Endothelial cell of umbilical vein (primary cell): ENCODE results near the gene FAM193A. TPM values are rescaled to one million over a fixed set of nuclear protein-coding genes. Genes with fewer than 3 reads are reported as not detected.

Experiments
- BruUV-seq: library from RNA; stranded (reverse); fragments of 400-500 nt; replicated peaks from 2 replicates; lab custom pipeline; 2021; lab: Mats Ljungman, UMichigan
- CTCF ChIA-PET: fragments of 300-600, 350-600 bp; sonication (Branson Sonifier 250); formaldehyde crosslinking; loops from one replicate; lab custom pipeline; 2021; ENCODE audit warnings: antibody characterized with exemption, inconsistent platforms; lab: Charles Lee
- POLR2A ChIA-PET: fragments of 300-600, 350-600 bp; sonication (Branson Sonifier 250); formaldehyde crosslinking; loops from one replicate; lab custom pipeline; 2021; ENCODE audit warnings: antibody characterized with exemption, inconsistent platforms; lab: Charles Lee
- DNase-seq: peaks from one replicate; pipeline ENCODE4 v3.0.0-alpha.2; 2011; ENCODE audit warnings: low read depth, low spot score
- FAIRE-seq: peaks from 2 replicates; lab custom pipeline; 2011; peaks lifted over from hg19 to GRCh38; lab: Jason Lieb, UNC
- H2AFZ ChIP-seq: 2 replicates; pipeline ENCODE4 v1.6.0; 2012; ENCODE audit warnings: low read depth, low read length, control low read depth, inconsistent platforms
- H3K27ac ChIP-seq: 2 replicates; pipeline ENCODE4 v1.5.1; 2011; ENCODE audit warnings: low read depth, mild to moderate bottlenecking, control low read depth, low read length, moderate library complexity; ENCODE audit not compliant: insufficient read depth
- H3K27me3 ChIP-seq, 2 experiments: 2 replicates each; pipeline versions ENCODE4 v1.6.0 to v1.6.1; 2011; ENCODE audit warnings: low read length in 2 of 2, mixed read lengths in 1 of 2; ENCODE audit not compliant: control insufficient read depth in 2 of 2, insufficient read depth in 2 of 2
- H3K36me3 ChIP-seq, 2 experiments: 2 replicates in 1 of 2; 3 replicates in 1 of 2; pipeline ENCODE4 v1.5.1; 2011; ENCODE audit warnings: low read length in 2 of 2, mild to moderate bottlenecking in 1 of 2, moderate library complexity in 1 of 2; ENCODE audit not compliant: control insufficient read depth in 2 of 2, insufficient read depth in 2 of 2; ENCODE audit errors: extremely low read depth in 1 of 2
- H3K4me1 ChIP-seq: 3 replicates; pipeline ENCODE4 v1.5.1; 2011; ENCODE audit warnings: mild to moderate bottlenecking, low read length; ENCODE audit not compliant: control insufficient read depth, insufficient read depth; ENCODE audit errors: extremely low read depth
- H3K4me2 ChIP-seq: 2 replicates; pipeline ENCODE4 v1.6.1; 2011; ENCODE audit warnings: low read length, control low read depth, mixed read lengths; ENCODE audit not compliant: insufficient read depth
- H3K4me3 ChIP-seq, 3 experiments: fragments of 200-600 bp in 1 of 3; sonication (generic), shearing (Covaris generic) in 1 of 3; replicated peaks in 1 of 3; 2 replicates each; pipeline ENCODE4 v1.5.1; 2011 to 2016; ENCODE audit warnings: control low read depth in 3 of 3, low read length in 3 of 3, mild to moderate bottlenecking in 2 of 3, inconsistent platforms in 1 of 3, low read depth in 1 of 3, moderate library complexity in 1 of 3; ENCODE audit not compliant: insufficient read depth in 1 of 3
- H3K79me2 ChIP-seq: 2 replicates; pipeline ENCODE4 v1.6.0; 2012; ENCODE audit warnings: low read length, inconsistent platforms; ENCODE audit not compliant: control insufficient read depth, insufficient read depth
- H3K9ac ChIP-seq: replicated peaks from 2 replicates; pipeline ENCODE3; 2011; ENCODE audit warnings: low read length, control low read depth; ENCODE audit not compliant: insufficient read depth; ENCODE audit errors: extremely low read depth
- H3K9me1 ChIP-seq: replicated peaks from 3 replicates; pipeline ENCODE4 v1.6.0; 2011; ENCODE audit warnings: mild to moderate bottlenecking, low read length; ENCODE audit not compliant: control insufficient read depth, insufficient read depth; ENCODE audit errors: extremely low read depth
- H3K9me3 ChIP-seq: replicated peaks from 2 replicates; pipeline ENCODE4 v1.5.1; 2012; ENCODE audit warnings: low read length, inconsistent platforms; ENCODE audit not compliant: control insufficient read depth, insufficient read depth
- H4K20me1 ChIP-seq: replicated peaks from 2 replicates; pipeline ENCODE3; 2011; ENCODE audit warnings: mild to moderate bottlenecking, low read length; ENCODE audit not compliant: control insufficient read depth, insufficient read depth; ENCODE audit errors: extremely low read depth
- CTCF ChIP-seq, 2 donors: IDR thresholded peaks; 1 replicate in 1 of 2; 2 replicates in 1 of 2; pipeline ENCODE4 v1.5.1; 2011; ENCODE audit warnings: low read length in 2 of 2, mild to moderate bottlenecking in 2 of 2, moderate library complexity in 2 of 2, control low read depth in 1 of 2, inconsistent platforms in 1 of 2, low read depth in 1 of 2; ENCODE audit not compliant: insufficient read depth in 1 of 2; ENCODE audit errors: extremely low read depth in 1 of 2
- EZH2 ChIP-seq: IDR thresholded peaks from 2 replicates; pipeline ENCODE4 v1.6.1; 2012; ENCODE audit warnings: borderline replicate concordance, low read depth, mild to moderate bottlenecking, moderate library complexity, low read length, inconsistent platforms; ENCODE audit not compliant: severe bottlenecking
- FOS ChIP-seq: IDR thresholded peaks from 2 replicates; pipeline ENCODE4 v1.6.1; 2011; ENCODE audit warnings: mild to moderate bottlenecking, low read length, moderate library complexity, borderline replicate concordance; ENCODE audit not compliant: insufficient read depth
- GATA2 ChIP-seq: IDR thresholded peaks from 2 replicates; pipeline ENCODE4 v1.7.0; 2011; ENCODE audit warnings: low read depth, mild to moderate bottlenecking, moderate library complexity, mixed read lengths, low read length; ENCODE audit not compliant: insufficient read length, insufficient read depth
- JUN ChIP-seq: IDR thresholded peaks from 2 replicates; pipeline ENCODE4 v1.6.1; 2011; ENCODE audit warnings: borderline replicate concordance, low read depth; ENCODE audit not compliant: insufficient read length, insufficient read depth
- MAX ChIP-seq: IDR thresholded peaks from 2 replicates; pipeline ENCODE4 v1.6.1; 2011; ENCODE audit not compliant: insufficient read depth, insufficient read length
- MYC ChIP-seq: IDR thresholded peaks from one replicate; pipeline ENCODE4 v1.6.1; 2011; ENCODE audit warnings: mild to moderate bottlenecking, low read depth, low read length
- POLR2A ChIP-seq: IDR thresholded peaks from 2 replicates; pipeline ENCODE4 v1.6.1; 2012; ENCODE audit warnings: low read depth, mild to moderate bottlenecking, control low read depth, low read length
- POLR2AphosphoS5 ChIP-seq: IDR thresholded peaks from 2 replicates; pipeline ENCODE4 v1.6.1; 2012; ENCODE audit warnings: low read depth, mild to moderate bottlenecking, control low read depth, low read length, moderate library complexity; ENCODE audit not compliant: insufficient read depth
- dilution Hi-C: fragments of 300-500 bp; cut with MboI; formaldehyde crosslinking; loops from one replicate; pipeline ENCODE4 v1.15.0; 2019; ENCODE audit warnings: low sequenced_read_pairs; ENCODE audit not compliant: extremely low pct_ligation_motif_present
- intact Hi-C: fragments of 100-400 bp; cut with micrococcal nuclease; formaldehyde crosslinking; loops from one replicate; pipeline ENCODE4 v1.10.0; 2022
- polyA plus RNA-seq, 4 experiments: library from polyadenylated mRNA; depleted of rRNA in 3 of 4; stranded (reverse) in 3 of 4; unstranded in 1 of 4; fragments of >200 nt; gene quantifications; 2 replicates each; pipeline versions ENCODE4 v1.2.1 to v1.2.3, GENCODE V29; 2011 to 2012; ENCODE audit warnings: missing spikeins in 1 of 4
- total RNA-seq: library from RNA; stranded (reverse); gene quantifications from 2 replicates; pipeline ENCODE4 v1.2.3, GENCODE V29; 2021

FAM193A gene
- total and polyA plus RNA-seq, 2 donors (not counting 3 experiments of a cell fraction or from before 2014, with no cell fraction given), result 12.3 to 32.1 TPM

DNA sequence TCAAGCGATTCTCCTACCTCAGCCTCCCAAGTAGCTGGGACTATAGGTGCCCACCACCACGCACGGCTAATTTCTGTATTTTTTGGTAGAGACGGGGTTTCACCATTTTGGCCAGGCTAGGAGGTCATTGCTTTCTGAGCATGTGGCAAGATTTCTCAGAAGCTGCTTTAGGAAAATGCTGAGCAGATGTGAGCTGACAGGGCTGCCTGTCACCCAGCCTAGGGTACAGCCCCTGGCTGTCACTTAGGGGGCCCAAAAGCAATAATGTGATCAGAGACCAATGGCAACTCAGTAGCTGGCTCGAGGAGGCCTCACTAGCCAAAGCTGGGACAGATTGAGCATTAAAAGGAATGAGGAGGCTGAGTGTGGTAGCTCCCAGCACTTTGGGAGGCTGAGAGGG lies 154.9 kb downstream of the FAM193A start:
- Histone ChIP-seq H3K9ac (no peak overlapping the region), H3K36me3 (peaks cover 0 to 35% of the 10 kb centered on the region in 2 experiments)
- FAIRE-seq, result no peak

More for the DNA sequence above, 154.9 kb downstream of the FAM193A start:
- Histone ChIP-seq H4K20me1 (no peaks in the 10 kb centered on the region), H3K27ac (no peak overlapping the region), H3K4me1 (no peaks in the 10 kb centered on the region), H2AFZ (no peak overlapping the region), H3K9me3 (no peaks in the 10 kb centered on the region), H3K79me2 (no peaks in the 10 kb centered on the region), H3K4me2 (no peak overlapping the region), H3K4me3 (no peak overlapping the region), H3K27me3 (no peaks in the 10 kb centered on the region), H3K9me1 (no peaks in the 10 kb centered on the region)
- no TSS peak for BruUV-seq
- no peak for DNase-seq
- dilution Hi-C loops, result no loop called here
- TF ChIP-seq CTCF (IDR thresholded peaks at IDR 0.05; ENCODE audit: extremely low read depth in 1 of 2, insufficient read depth in 1 of 2, low read depth in 1 of 2, low read length in 2 of 2), result no peak
- TF ChIP-seq GATA2, result no peak
- no peak for TF ChIP-seq FOS
- TF ChIP-seq EZH2, result no peak
- no peak for TF ChIP-seq JUN
- no peak for TF ChIP-seq POLR2AphosphoS5
- no peak for TF ChIP-seq POLR2A
- TF ChIP-seq MAX, result no peak
- no peak for TF ChIP-seq MYC
- intact Hi-C loops, result no loop called here
- CTCF ChIA-PET, result interaction anchor here (1.0 to 1.5 kb wide), 2 partner anchors 22 to 30 kb away, joined by 3 read pairs; no protein-coding TSS in a partner anchor
- POLR2A ChIA-PET, result no interaction called here
